CD4-positive, alpha-beta T cell (primary cell): ENCODE measurements around the gene NYNRIN. TPM values are rescaled to one million over a fixed set of nuclear protein-coding genes. Genes with fewer than 3 reads are reported as not detected.

Experiments
- ATAC-seq: fragments of 200-7000 bp; cut with Tn5 transposase; one replicate; pipeline ENCODE4 v1.10.0; 2022; ENCODE audit warnings: mild to moderate bottlenecking; ENCODE audit not compliant: poor library complexity
- CTCF ChIA-PET: fragments of 350-600 bp; sonication (Branson Sonifier 250); formaldehyde crosslinking; loops from one replicate; lab custom pipeline; 2021; ENCODE audit warnings: antibody characterized with exemption, inconsistent platforms; lab: Charles Lee
- POLR2A ChIA-PET: fragments of 350-600 bp; sonication (Branson Sonifier 250); formaldehyde crosslinking; loops from one replicate; lab custom pipeline; 2021; ENCODE audit warnings: antibody characterized with exemption, inconsistent platforms; lab: Charles Lee
- DNase-seq, 14 experiments: peaks; one replicate each; pipeline ENCODE4 v3.0.0-alpha.2; 2013 to 2020; ENCODE audit warnings: mixed read lengths in 2 of 14
- H3K27ac ChIP-seq, 2 donors: one replicate each; pipeline versions ENCODE4 v1.5.1 to v1.7.0; 2013; ENCODE audit warnings: low read length in 2 of 2, low read depth in 1 of 2, mild to moderate bottlenecking in 1 of 2
- H3K27me3 ChIP-seq, 2 experiments: 1 replicate in 1 of 2; 2 replicates in 1 of 2; pipeline versions ENCODE4 v1.6.1 to v1.7.0; 2013; ENCODE audit warnings: low read length in 2 of 2, control low read depth in 1 of 2, mild to moderate bottlenecking in 1 of 2, moderate library complexity in 1 of 2; ENCODE audit not compliant: insufficient read depth in 2 of 2, control insufficient read depth in 1 of 2
- H3K36me3 ChIP-seq: one replicate; pipeline ENCODE4 v1.6.1; 2013; ENCODE audit warnings: low read length, control low read depth; ENCODE audit not compliant: insufficient read depth
- H3K4me1 ChIP-seq: one replicate; pipeline ENCODE4 v1.6.1; 2013; ENCODE audit warnings: low read length, control low read depth; ENCODE audit not compliant: insufficient read depth
- H3K4me3 ChIP-seq: one replicate; pipeline ENCODE4 v1.5.1; 2013; ENCODE audit warnings: mild to moderate bottlenecking, low read length, moderate library complexity
- H3K9me3 ChIP-seq, 2 experiments: 1 replicate in 1 of 2; 2 replicates in 1 of 2; pipeline versions ENCODE4 v1.6.1 to v1.7.0; 2013; ENCODE audit warnings: low read length in 2 of 2, mild to moderate bottlenecking in 2 of 2, control low read depth in 1 of 2, moderate library complexity in 1 of 2; ENCODE audit not compliant: control insufficient read depth in 1 of 2, insufficient read depth in 1 of 2
- H3K27ac Mint-ChIP-seq: one replicate; pipeline ENCODE4 v1.8.0; 2020; ENCODE audit warnings: mixed read lengths
- H3K27me3 Mint-ChIP-seq: one replicate; pipeline ENCODE4 v1.8.0; 2021; ENCODE audit warnings: mixed read lengths
- H3K36me3 Mint-ChIP-seq: one replicate; pipeline ENCODE4 v1.8.0; 2021; ENCODE audit warnings: low read depth, mixed read lengths
- H3K4me1 Mint-ChIP-seq: one replicate; pipeline ENCODE4 v1.8.0; 2021; ENCODE audit warnings: low read depth, mixed read lengths
- H3K4me3 Mint-ChIP-seq: one replicate; pipeline ENCODE4 v1.8.0; 2020; ENCODE audit warnings: mild to moderate bottlenecking, mixed read lengths
- H3K9me3 Mint-ChIP-seq: one replicate; pipeline ENCODE4 v1.8.0; 2020; ENCODE audit warnings: mixed read lengths
- intact Hi-C, 2 experiments: fragments of 100-400 bp; cut with DNase I in 1 of 2; cut with micrococcal nuclease in 1 of 2; formaldehyde crosslinking; loops; one replicate each; pipeline versions ENCODE4 v1.15.1 to v1.9.0; 2023 to 2025; cut with DNase I, micrococcal nuclease
- total RNA-seq, 174 experiments: library from RNA in 2 of 174; stranded (reverse) in 2 of 174; gene quantifications; one replicate each; pipeline ENCODE4 v1.2.3 and lab custom pipeline; 2021 to 2026
- TF ChIP-seq, protein P1 (sequence below): fragments of 200-600 bp; IDR thresholded peaks from one replicate; pipeline ENCODE4 v1.8.0; 2022; ENCODE audit warnings: antibody characterized with exemption, mild to moderate bottlenecking

Gene NYNRIN
- total RNA-seq, 2 experiments from 2014 or later, result 0.08 to 0.25 TPM

DNA sequence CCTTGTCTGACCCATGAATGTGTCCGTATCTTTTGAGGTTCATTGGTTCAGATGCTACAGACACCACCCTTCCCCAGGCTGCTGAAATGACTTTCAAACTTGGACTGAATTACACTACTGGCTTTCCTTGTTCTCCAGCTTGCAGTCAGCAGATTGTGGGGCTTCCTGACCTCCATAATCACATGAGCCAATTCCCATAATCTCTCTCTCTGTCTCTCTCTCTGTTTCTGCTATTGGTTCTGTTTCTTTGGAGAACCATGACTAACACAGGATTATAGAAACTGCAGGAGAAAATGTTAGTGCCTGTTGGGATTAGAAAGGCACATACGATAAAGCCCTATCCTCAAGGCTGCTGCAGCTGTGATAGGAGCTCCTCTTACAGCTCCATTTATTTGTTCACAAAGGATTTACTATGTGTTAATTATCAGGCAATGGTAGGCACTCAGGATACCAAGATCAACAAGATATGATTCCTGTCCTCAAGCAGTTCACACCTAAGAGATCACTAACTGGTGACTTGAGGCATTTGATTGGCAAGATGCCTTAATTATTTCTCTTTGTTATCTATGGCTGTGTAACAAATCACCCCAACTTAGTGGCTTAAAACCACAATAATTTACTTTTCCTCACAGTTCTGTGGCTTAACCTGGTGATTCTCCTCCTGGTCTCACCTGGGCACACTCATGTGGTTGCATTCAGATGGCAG lies 10.2 kb upstream of the NYNRIN start:
- no peaks in the 10 kb centered on the region for H3K9me3 Mint-ChIP-seq

DNA sequence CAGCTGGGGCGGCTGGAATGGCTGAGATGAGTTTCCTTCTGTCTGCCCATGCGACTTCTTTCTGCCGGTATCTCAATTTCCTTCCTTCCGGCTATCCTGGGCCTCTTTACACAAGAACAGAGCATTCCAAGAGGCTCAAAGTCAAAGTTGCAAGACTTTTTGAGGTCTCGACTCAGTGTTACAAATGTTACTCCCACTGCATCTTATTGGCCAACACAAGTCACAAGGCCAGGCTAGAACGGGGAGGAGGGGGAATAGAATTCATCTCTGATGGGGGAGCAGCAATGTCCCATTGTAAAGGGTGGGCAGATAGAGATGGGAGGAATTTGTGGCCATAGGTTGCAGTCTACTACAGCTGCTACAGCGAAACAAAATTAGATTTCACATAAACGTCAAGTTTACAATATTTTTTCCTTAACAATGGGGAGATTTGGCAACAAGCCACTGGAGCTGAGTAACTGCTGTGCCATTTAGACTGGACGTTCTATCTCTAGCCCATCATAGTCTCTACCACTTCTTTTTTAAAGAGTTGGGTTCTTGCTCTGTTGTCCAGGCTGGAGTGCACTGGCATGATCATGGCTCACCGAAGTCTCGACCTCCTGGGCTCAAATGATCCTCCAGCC lies 9.5 kb upstream of the NYNRIN start:
- no peak overlapping the region for H3K4me3 ChIP-seq
- H3K9me3 ChIP-seq, result no peaks in the 10 kb centered on the region
- no peaks in the 10 kb centered on the region for H3K36me3 ChIP-seq
- DNase-seq, result no peak
- no peaks in the 10 kb centered on the region for H3K36me3 Mint-ChIP-seq
- no peaks in the 10 kb centered on the region for H3K4me1 Mint-ChIP-seq
- no peak overlapping the region for H3K27ac ChIP-seq
- H3K4me3 Mint-ChIP-seq, result no peak overlapping the region
- peaks cover 0 to 10% of the 10 kb centered on the region in 2 experiments for H3K27me3 ChIP-seq
- TF ChIP-seq, protein P1, sequence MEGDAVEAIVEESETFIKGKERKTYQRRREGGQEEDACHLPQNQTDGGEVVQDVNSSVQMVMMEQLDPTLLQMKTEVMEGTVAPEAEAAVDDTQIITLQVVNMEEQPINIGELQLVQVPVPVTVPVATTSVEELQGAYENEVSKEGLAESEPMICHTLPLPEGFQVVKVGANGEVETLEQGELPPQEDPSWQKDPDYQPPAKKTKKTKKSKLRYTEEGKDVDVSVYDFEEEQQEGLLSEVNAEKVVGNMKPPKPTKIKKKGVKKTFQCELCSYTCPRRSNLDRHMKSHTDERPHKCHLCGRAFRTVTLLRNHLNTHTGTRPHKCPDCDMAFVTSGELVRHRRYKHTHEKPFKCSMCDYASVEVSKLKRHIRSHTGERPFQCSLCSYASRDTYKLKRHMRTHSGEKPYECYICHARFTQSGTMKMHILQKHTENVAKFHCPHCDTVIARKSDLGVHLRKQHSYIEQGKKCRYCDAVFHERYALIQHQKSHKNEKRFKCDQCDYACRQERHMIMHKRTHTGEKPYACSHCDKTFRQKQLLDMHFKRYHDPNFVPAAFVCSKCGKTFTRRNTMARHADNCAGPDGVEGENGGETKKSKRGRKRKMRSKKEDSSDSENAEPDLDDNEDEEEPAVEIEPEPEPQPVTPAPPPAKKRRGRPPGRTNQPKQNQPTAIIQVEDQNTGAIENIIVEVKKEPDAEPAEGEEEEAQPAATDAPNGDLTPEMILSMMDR, result no peak
- ATAC-seq, result no peak
- no peaks in the 10 kb centered on the region for H3K4me1 ChIP-seq
- no peaks in the 10 kb centered on the region for H3K9me3 Mint-ChIP-seq
- H3K27ac Mint-ChIP-seq, result no peak overlapping the region
- H3K27me3 Mint-ChIP-seq, result peaks cover 33% of the 10 kb centered on the region
- ChIA-PET POLR2A (no interaction called here), CTCF (no interaction called here)
- intact Hi-C loops, result no loop called here

More for the DNA sequence above, 10.2 kb upstream of the NYNRIN start:
- H3K27ac Mint-ChIP-seq, result no peak overlapping the region
- Histone ChIP-seq H3K9me3 (no peaks in the 10 kb centered on the region), H3K36me3 (no peaks in the 10 kb centered on the region), H3K4me3 (no peak overlapping the region), H3K27me3 (peaks cover 0 to 10% of the 10 kb centered on the region in 2 experiments), H3K27ac (no peak overlapping the region), H3K4me1 (no peaks in the 10 kb centered on the region)
- DNase-seq (no peak), ATAC-seq (no peak)
- H3K36me3 Mint-ChIP-seq, result no peaks in the 10 kb centered on the region
- no peak overlapping the region for H3K4me3 Mint-ChIP-seq
- POLR2A ChIA-PET, result no interaction called here
- intact Hi-C loops, result no loop called here
- H3K4me1 Mint-ChIP-seq, result no peaks in the 10 kb centered on the region
- TF ChIP-seq, protein P1, result no peak
- H3K27me3 Mint-ChIP-seq, result peaks cover 33% of the 10 kb centered on the region
- CTCF ChIA-PET, result no interaction called here

DNA sequence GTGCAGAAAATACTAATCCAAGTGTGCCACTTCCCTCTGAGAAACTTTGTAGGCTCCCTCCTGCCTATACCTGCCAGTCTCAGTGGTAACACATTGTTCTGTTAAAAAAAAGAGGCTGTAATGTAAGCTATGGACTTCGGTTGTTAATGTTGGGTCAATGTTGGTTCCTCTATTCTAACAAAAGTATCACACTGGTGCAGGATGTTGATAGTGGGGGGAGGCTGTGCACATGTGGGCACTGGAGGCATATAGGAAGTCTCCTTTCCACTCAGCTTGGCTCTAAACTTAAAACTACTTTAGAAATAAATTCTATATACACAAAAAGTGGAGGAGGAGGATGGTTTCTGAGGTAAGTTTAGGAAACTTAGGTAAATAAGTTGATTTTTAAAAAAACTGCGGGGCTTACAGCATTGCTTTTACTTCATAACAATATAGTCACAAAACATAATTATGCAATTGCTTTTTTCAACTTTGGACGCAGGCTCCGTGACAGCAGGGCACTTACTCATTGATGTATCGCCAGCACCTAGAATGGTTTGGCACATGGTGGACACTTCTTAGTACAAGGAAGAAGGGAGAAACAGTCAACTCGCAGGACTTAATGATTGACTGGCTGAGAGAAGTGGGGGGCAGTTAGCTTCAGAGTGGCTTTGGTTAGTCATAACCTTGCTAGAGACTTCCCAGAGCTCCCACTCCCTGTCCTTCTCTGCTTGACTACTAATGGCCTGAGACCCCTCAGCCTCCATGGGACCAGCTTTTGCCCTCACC lies 7.9 kb upstream of the NYNRIN start:
- Mint-ChIP-seq H3K4me3 (no peak overlapping the region), H3K36me3 (no peaks in the 10 kb centered on the region), H3K27ac (no peak overlapping the region), H3K27me3 (peaks cover 29% of the 10 kb centered on the region), H3K9me3 (no peaks in the 10 kb centered on the region), H3K4me1 (no peaks in the 10 kb centered on the region)
- H3K4me1 ChIP-seq, result no peaks in the 10 kb centered on the region
- no peak for ATAC-seq
- no peaks in the 10 kb centered on the region for H3K36me3 ChIP-seq
- no peak for DNase-seq
- TF ChIP-seq, protein P1, result no peak
- H3K4me3 ChIP-seq, result no peak overlapping the region
- no peak overlapping the region for H3K27ac ChIP-seq
- ChIA-PET CTCF (no interaction called here), POLR2A (no interaction called here)
- peaks cover 0 to 10% of the 10 kb centered on the region in 2 experiments for H3K27me3 ChIP-seq
- H3K9me3 ChIP-seq, result no peaks in the 10 kb centered on the region
- intact Hi-C loops, result no loop called here
